ENCODE results near the gene MDGA2. TPM values are rescaled to one million over a fixed set of nuclear protein-coding genes. Genes with fewer than 3 reads are reported as not detected.

Gene MDGA2
- total and polyA plus RNA-seq, 9 of the 15 experiments (the other 6 are each of a cell fraction or from before 2014, with no cell fraction given), result 0.01 to 0.18 (median 0.03) TPM; not detected in 5

- H3K79me2 ChIP-seq (ENCODE audit: control insufficient read depth, insufficient read depth, low read length), result no peaks in the 10 kb centered on the region
- no peak overlapping the region for H2AFZ ChIP-seq (ENCODE audit: low read depth, low read length)
- intact Hi-C loops (cut with micrococcal nuclease) (no loop called here), in situ Hi-C loops (cut with MboI) (no loop called here)
- ATAC-seq (no peak), FAIRE-seq (no peak), DNase-seq (ENCODE audit: extremely low read depth in 1 of 4, low spot score in 3 of 4) (no peak)
- no peaks in the 10 kb centered on the region for H3K9me3 ChIP-seq (replicated peaks; ENCODE audit: control insufficient read depth, insufficient read depth, low read depth, low read length)
- H3K4me1 ChIP-seq (replicated peaks in 1 of 2; ENCODE audit: control insufficient read depth in 2 of 2, insufficient read depth in 2 of 2, low read length in 2 of 2), result no peaks in the 10 kb centered on the region
- H3K27ac ChIP-seq (ENCODE audit: extremely low read depth, low read depth, low read length), result no peak overlapping the region
- no peak overlapping the region for H3K4me3 ChIP-seq
- no peaks in the 10 kb centered on the region for H3K9me1 ChIP-seq (ENCODE audit: control insufficient read depth, insufficient read depth, low read length)
- no peaks in the 10 kb centered on the region for H3K36me3 ChIP-seq (ENCODE audit: control insufficient read depth, insufficient read depth, low read length)
- no peaks in the 10 kb centered on the region for H3K27me3 ChIP-seq (ENCODE audit: control insufficient read depth in 2 of 2, insufficient read depth in 2 of 2, low read length in 2 of 2)
- no peak overlapping the region for H3K9ac ChIP-seq (ENCODE audit: insufficient read depth in 1 of 2, low read depth in 2 of 2, low read length in 2 of 2)
- no TSS peak for BruUV-seq (replicated peaks)
- 0% methylated on average over 1 of the region's 1 CpG for WGBS (ENCODE audit: insufficient coverage, low coverage, missing lambda C conversion rate)
- ChIA-PET POLR2A (interaction anchor here (0.6 kb wide), 1 partner anchor 18 kb away, joined by 3 read pairs; no protein-coding TSS in a partner anchor), CTCF (ENCODE audit: low intra/inter-chr PET ratio) (no interaction called here)
- no peak overlapping the region for H3K4me2 ChIP-seq (ENCODE audit: insufficient read depth, low read length)
- no peaks in the 10 kb centered on the region for H4K20me1 ChIP-seq (replicated peaks; ENCODE audit: control insufficient read depth, insufficient read depth, low read length)
- TF ChIP-seq ZNF318 (IDR thresholded peaks at IDR 0.05; ENCODE audit: borderline replicate concordance in 1 of 2, low read depth in 1 of 2) (no peak), TAF1 (IDR thresholded peaks at IDR 0.05; ENCODE audit: control insufficient read depth, extremely low read depth, insufficient read depth, low read length, severe bottlenecking) (no peak), THRB (CRISPR knock-in tag; conservative IDR thresholded peaks at IDR 0.05) (no peak), ZNF408 (CRISPR knock-in tag; IDR thresholded peaks at IDR 0.05; ENCODE audit: low read depth) (no peak), SMAD3 (CRISPR knock-in tag; conservative IDR thresholded peaks at IDR 0.05) (no peak), ZBTB12 (CRISPR knock-in tag; IDR thresholded peaks at IDR 0.05) (no peak), MTA1 (IDR thresholded peaks at IDR 0.05; ENCODE audit: borderline replicate concordance) (no peak), TSC22D4 (tag; IDR thresholded peaks at IDR 0.05) (no peak), ADNP (tag; IDR thresholded peaks at IDR 0.05) (no peak)
These were observed 464.1 kb downstream of the MDGA2 start for GRCh38 chr14:47211263-47211662.

Data from K562 (cell line).